CD4-positive, alpha-beta T cell treated with Interleukin-15 for 1 hour (primary cell): Measurements from ENCODE around the gene MCM8.

Experiments used
- DNase-seq: peaks from one replicate; pipeline ENCODE4 v3.0.0-alpha.2; 2020

Gene MCM8

DNA sequence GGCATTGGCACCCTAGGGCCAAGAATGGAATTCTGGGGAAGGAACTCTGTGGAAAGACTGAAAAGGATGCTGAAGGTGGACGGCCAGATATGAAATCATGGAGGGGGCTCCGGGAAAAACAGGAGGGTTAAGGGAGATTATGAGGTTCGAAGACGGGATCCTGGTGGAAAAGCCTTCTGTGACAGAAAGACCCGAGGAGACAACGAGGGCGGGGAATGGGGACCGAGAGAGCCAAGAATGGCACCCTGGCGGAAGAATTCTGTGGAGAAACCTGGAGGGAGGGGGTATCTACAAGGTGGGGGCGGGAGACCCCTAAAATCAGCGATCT lies 545 bp upstream of the MCM8 start:
- DNase-seq: no peak

DNA sequence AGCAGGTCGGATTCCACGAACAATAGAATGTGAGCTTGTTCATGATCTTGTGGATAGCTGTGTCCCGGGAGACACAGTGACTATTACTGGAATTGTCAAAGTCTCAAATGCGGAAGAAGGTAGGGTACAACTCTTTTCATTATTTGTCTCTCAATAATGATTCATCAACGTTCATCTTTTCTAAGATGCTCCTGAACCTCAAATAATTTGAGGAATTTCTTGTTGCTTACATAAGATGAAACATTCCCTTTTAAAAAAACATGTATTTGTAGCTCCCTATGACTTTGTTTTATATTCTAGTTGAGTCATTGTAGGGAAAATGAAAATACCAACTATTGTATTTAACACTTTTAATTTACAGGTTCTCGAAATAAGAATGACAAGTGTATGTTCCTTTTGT lies 17.0 kb downstream of the MCM8 start:
- DNase-seq: no peak

DNA sequence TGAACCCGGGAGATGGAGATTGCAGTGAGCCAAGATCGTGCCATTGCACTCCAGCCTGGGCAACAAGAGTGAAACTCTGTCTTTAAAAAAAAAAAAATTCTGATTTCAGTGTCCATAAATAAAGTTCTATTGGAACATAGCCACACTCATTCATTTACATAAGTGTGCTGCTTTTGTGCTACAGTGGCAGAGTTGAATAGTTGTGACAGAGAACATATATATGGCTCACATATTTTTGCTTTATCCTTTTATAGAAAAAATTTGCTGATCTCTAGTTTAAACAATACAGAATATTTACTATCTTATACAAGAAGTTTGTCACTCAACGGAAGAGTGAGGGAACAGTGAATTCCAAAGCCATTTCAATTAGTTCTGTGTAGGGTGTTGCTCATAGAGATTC lies 18.0 kb downstream of the MCM8 start:
- no peak for DNase-seq

DNA sequence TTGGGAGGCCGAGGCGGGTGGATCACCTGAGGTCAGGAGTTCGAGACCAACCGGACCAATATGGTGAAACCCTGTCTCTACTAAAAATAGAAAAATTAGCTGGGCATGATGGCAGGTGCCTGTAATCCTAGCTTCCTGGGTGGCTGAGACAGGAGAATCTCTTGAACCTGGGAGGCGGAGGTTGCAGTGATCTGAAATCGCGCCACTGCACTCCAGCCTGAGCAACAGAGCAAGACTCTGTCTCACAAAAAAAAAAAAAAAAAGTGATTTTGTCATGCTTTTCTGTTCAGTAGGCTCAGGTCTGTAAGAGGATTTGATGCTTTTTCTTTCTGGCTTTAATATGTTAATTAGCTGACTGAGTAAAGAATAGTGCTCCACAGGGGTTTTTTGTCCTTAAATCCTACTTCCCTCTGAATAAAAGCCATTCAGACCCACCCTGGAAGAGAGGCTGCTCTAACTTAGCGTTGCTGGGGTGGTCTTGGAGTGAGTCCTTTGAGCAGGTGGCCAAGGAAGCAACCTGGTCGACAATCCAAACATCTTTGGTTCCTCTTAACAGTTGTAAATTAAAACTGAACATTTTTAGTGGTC lies 19.0 kb downstream of the MCM8 start:
- no peak for DNase-seq

DNA sequence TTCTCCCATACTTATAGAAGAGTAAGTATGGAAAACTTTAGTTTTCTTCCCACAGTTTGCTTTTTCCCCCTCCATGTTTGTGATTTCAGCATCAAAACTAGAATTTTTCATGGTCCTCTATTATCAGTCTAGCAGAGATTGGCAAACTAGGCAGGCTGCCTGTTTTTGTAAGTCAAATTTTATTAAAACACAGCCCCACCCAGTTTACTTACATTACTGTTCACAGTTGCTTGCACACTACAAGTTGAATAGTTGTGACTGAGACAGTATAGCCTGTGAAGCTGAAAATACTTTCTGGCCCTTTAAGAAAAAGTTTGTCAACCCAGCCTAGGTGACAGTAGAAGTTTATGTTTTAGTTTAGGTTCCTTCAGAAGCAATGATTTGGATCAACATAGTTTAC lies 19.5 kb downstream of the MCM8 start:
- no peak for DNase-seq

DNA sequence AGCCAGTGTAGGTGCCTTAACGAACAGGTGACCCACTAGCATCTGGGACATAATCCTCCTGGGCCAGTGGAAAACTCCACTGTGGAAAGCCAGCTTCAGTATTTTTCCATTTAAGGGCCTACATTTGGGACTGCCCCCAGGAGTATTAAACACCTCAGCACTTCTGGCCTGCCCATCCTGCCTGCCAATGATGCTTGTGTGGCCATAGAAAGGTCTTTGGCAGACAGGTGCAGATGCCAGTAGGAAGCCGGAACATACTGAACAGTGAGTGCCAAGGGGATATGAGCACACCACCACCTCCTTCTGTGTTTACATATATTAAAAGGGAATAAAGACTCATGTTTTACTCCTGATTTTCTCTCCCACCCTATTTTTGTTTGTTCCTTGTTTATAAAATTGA lies 19.9 kb downstream of the MCM8 start:
- no peak for DNase-seq

DNA sequence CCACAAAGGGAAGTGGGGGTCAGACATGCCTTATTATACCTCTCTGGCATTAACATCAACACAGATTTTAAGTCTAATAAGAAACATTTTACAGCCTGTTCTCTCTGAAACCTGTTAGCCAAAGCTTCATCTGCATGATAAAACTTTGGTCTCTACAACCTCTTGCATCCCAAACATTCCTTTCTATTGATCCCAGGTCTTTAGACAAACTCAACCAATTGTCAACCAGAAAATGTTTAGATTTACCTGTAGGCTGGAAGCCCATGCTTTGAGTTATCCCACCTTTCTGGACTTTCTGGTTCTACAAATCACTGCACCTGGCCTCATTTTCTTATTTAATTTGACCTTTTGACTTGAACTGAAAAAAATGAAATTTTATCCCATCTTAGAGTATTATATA lies 20.8 kb downstream of the MCM8 start:
- DNase-seq: no peak

DNA sequence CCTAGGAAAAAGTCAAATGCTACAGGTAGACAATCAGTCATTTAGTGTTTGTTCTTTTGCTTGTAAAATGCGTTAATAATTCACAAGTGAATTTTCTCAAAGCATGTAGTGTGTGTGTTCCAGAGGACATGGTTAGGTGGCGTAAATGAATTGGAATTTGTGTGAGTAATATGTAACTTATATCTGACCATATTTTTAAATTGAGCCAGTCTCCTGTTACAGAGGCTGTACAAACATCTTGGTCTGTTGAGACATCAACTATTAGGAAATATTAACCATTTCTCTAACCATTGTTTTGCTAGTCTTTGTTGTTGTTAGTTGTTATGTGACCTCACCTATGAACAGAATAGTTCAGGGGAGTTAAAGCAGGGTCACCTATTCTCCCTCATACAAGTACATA lies 22.7 kb downstream of the MCM8 start:
- DNase-seq: no peak

DNA sequence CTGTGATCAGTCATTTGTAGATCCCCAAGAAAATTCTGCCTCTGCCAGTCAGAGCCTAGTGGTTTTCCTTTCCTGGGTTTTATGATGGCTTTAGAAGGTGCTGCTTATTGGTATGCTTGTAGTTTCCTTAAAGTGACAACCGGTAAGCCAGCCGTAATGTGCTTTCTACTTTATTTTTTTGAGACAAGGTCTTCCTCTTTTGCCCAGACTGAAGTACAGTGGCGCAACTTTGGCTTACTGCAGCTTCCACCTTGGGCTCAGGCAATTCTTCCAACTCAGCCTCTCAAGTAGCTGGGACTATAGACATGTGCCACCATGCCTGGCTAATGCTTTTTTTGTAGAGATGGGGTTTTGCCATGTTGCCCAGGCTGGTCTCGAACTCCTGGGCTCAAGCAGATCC lies 23.5 kb downstream of the MCM8 start:
- no peak for DNase-seq

DNA sequence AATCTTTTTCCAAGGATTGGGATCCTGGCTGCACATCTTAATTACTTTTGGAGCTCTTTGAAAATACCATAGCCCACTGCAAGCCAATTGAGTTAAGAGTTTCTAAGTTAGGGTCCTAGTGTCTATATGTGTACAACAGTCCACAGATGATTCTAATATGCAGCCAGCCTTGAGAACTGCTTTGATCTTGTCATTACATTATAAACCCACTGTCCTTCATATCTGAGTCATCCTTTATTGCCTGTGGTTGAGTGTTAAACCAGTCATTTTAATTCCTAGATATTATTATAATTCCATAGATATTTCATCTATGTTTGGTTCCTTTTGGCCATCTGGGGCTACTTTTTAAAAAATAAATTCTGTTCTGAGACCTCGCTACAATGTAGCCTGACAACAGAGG lies 24.1 kb downstream of the MCM8 start:
- no peak for DNase-seq

DNA sequence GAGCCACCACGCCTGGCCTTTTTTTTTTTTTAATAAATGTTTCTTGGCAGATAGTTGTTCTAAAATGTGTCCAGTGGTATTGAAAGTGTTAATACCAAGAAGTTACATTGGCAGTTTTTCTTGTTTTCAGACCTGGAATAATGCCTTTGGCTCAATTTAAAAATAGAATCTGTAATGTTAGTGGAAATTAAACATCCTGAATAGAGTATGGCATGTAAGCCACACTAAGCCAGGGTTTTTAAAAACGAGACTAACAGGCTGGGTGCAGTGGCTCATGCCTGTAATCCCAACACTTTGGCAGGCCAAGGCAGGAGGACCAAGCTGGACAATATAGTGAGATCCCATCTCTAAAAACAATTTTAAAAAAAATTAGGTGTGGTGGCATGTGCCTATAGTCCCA lies 25.3 kb downstream of the MCM8 start:
- DNase-seq: no peak

DNA sequence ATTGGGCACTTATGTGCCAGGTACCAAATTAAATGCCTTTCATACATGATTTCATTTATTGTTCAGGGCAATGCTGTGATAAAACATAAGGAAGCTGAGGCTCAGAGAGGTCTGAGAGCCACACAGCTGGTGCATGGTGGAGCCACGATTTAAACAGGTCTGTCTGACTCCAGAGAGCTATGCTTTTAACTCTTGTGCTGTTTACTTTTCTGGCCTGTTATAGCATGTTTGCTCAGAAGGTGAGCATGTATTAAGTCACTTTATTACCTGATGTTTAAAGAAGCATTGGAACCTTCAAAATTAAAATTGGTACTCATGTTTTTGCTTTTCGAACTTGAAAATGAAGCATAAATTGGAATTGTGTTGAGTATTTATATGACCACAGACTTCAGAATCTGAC lies 26.8 kb downstream of the MCM8 start:
- DNase-seq: no peak

DNA sequence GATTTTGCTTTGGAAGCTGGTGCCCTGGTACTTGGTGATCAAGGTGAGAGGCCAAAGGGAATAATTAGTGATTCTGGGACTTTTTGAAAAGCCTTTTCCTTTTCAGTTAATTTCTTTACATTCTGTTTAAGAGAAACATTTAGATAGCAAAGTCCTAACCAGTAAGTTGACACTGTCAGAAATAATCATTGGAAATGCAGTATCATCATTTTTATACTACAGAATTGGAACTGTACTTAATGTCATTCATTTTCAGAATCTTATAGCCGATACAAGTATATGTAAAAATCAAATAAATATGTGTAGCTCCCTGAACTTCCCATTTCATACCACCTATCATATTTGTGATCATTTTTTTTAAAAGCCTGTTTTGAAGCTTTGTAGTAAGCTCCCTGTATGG lies 27.5 kb downstream of the MCM8 start:
- no peak for DNase-seq

DNA sequence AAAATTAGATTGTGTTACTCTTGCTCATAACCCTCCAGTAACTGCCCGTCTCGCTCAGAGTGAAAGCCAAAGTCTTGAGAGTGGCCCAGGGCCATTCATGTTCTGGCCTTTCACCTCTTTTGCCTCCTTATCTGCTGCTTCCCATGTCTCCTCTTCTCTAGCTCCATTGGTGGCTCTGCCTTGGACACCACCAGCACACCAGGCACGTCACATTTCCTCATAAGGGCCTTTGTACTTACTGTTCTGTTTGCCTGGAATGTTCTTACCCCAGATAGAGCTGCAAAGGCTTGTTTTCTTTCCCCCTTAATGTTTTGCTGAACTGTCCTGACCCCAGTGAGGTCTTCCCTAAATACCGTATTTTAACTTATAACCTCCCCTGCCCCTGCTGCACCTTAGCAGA lies 29.3 kb downstream of the MCM8 start:
- DNase-seq: no peak

DNA sequence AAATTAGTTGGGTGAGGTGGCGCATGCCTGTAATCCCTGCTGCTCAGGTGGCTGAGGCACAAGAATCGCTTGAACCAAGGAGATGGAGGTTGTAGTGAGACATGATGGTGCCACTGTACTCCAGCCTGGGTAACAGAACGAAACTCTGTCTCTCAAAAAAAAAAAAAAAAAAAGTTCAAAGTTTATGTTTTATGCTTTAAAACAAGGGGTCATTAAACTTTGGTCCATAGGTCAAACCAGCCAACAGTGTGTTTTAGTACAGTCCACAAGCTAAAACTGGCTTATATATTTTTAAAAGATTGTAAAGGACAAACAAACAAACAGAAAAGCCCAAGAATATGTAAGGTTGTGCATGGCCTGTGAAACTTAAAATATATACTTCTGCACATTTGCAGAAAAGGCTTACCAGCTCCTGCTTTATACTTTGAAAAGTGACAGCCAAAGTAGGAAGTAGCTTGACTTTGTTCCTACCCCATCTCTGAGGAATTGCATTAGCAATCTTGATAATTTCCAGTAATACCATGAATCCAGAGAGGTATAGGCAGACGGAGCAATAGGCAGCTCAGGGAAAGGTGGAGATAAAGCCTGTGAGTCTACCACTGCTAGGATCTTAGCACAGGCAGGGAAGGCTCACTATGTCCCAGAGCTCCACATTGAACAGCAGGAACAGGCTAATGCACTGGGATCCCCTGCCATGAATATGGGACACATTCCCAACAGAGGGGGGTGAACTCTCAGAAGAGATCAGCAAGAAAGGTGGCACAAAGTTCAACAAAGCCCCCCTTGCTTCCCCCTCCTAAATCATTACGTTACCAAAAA lies 30.5 kb downstream of the MCM8 start:
- DNase-seq: no peak

DNA sequence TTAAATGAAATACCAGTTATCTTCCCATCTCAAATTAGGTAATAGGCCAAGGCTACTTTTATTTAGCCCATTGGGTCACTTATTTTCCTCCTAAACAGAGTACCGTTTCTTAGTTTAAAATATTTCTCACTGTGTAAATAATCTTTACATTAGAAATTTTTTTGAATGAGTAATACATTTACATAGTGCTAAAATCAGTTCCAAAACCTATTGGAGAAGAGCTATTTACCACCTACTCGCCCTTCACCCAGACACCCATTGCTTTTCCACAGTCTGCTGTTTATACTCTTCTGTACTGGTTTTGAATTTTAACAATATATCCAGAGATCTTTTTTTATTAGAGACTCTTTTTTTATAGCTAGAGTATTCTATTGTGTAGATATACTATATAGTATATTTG lies 36.9 kb downstream of the MCM8 start:
- no peak for DNase-seq

DNA sequence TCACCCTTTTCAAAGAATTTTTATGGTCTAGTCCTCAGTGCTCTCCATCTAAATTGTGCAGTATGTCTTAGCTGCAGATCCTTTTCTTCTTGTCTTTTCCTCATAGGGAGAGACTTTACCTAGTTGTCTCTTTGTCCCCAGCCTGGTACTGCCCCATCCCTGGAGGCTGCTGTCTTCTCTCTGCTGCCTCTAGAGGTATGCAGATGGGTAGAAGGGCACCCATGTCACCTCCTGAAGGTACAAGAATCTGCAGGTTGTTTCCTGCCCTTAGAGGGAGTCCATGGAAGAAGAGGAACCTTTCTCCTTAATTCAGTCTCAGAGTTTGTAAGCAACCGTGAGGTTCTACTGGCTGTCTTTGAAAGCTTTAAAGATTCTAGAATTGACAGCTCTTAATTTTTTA lies 39.1 kb downstream of the MCM8 start:
- DNase-seq: no peak

DNA sequence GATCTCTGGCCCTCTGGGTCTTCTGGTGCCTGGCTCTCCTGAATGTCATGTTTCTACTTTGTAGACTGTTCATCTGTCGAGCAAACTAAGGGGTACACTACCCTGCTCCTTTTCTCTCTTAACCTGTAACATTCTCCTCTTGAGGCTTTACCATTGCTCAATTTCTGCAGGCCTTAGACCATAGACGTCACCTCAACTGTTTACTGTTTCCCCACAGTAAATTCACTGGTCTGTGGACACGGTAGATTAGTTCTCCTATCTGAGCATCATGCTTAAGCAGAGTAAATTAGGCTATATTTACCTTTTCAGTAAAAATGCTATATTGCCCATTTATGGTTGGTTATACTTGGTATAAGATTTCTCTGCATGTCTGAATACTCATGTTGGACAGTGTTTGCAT lies 40.5 kb downstream of the MCM8 start:
- DNase-seq: no peak

DNA sequence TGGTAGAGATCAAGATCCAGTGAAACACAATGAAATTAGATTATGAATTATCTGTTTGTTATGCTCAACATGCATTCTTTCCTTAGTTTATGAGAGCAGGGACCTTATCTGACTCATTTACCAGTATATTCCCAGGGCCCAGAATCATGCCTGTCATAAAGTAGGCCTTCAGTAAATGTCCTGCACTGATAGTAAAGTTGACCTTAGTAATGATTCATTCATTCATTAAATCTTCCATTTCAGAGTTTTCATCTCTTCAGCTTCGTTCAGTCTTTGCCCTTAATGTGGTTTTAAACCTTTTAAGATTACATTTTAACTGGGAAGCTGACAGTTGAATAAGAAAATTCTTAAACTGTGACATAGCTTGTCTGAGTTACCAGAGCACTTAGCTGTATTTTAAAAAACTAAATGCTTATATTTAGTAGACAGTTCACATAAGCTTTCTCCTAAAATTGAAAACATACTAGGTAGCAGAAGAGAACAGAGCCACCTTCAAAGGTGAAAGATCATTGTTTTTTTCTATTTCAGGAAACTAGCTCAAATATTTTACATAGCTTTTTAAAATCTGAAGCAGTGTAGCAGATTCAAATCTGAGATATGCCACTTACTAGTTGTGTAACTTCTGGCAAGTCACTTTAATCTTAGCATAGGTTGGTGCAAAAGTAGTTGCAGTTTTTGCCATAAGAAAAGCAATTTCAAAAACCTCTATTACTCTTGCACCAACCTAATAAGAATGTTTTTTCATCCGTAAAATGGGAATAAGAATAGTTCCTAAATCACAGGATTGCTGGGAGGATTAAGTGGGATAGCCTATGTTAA lies 41.4 kb downstream of the MCM8 start:
- no peak for DNase-seq

DNA sequence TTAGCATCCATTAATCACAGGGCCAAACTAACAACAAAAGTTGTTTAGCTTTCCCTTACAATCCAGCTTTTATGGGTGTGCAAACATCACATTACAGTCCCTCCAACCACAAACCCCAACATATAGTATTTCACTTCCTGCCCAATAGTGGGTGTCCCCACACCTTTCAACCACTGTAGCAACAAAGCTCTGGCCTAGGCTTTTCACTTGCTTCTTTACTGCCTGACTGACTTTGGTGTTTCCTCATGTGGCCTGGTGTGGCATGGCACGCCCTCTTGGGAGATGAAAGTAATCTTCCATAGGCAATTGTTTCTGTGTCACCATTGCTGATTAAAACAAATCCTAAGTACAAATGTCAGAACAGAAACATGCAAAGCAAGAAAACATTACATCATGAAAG lies 46.3 kb downstream of the MCM8 start:
- peak; percentile 51 for DNase-seq

DNA sequence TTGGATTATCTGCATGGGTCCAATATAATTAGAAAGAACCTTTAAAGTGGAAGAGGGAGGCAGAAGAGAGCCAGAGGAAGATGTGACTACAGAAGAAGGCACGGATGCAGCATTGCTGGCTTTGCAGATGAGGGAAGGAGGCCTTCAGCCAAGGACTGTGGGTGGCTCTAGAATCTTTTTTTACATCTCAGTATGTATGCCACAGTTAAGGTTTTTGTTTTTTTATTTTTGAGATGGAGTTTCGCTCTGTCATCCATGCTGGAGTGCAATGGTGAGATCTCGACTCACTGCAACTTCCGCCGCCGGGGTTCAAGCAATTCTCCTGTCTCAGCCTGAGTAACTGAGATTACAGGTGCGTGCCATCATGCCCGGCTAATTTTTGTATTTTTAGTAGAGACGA lies 49.3 kb downstream of the MCM8 start:
- no peak for DNase-seq

DNA sequence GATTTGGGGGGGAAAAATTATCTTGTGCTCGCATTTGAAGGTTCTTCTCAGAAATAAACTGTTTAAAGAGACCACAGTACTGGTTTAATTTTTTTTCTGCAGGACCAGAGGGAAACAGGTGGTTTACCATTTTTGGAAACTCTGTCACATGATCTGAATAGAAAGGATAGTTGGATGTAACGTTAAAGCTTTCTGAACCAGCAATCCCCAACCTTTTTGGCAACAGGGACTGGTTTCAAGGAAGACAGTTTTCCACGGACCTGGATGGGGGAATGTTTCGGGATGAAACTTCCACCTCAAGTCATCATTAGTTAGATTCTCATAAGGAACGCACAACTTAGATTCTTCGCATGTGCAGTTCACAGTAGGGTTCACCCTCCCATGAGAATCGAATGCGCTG lies 50.4 kb downstream of the MCM8 start:
- DNase-seq: no peak

DNA sequence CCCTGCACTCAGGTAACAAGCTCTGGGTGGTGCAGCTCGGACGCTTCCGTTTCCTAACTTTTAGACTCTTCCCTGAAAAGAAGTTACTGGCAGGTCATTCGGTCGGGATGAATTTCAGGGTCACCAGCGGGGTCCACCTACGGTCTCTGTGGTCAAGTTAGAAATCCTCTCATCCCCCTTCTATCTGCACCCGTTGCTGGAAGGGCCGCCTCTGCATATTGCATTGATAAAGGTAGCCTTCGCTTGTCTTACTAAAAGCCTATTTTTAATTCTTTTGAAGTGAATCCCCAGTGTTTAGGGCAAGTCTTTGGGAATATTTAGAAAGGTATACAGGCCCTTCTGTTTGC lies 56.1 kb downstream of the MCM8 start:
- no peak for DNase-seq

DNA sequence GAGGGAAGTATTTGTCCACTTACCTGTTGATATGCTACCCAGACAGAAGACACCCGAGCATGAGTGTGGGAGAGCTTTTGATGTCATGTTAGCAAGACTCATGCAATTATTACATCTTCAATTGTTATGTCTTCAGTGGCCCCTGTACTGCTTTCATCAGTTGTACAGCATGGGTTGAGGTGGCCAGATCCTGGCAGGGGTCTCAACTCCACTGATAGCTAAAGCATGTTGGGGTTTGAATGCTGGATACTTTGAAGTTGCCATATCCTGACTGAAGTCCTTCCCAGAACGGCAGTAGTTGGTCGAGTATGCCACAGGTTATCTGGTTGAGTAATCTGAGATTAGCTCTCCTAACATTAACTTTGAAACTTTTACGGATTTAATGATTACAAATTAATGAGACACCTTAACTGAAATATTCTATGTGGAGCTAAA lies 56.7 kb downstream of the MCM8 start:
- DNase-seq: no peak
